Stimulated activated naive B cell treated with anti-CD40 and anti-IgM and Interleukin-4, amounts not matched to agents 10 μg/mL and 1 μg/mL and 100 μg/mL, for 72 hours (primary cell): ENCODE data around the gene IDH3B.
"Not testable (repeated sequence)": the region's sequence is repeated elsewhere in the genome, so short reads cannot be mapped to it uniquely, and the experiment has no call there.

Experiments used
- ATAC-seq, 2 donors: fragments of 150-1000 bp; cut with Tn5 transposase; replicated peaks; 2 replicates each; pipeline ENCODE4 v1.10.0; 2021; ENCODE audit warnings: moderate library complexity in 1 of 2
- DNase-seq: peaks from one replicate; pipeline ENCODE4 v3.0.0; 2021
- H3K27ac Mint-ChIP-seq: one replicate; pipeline ENCODE4 v1.8.0; 2022; ENCODE audit warnings: mild to moderate bottlenecking, mixed read lengths
- H3K27me3 Mint-ChIP-seq, 2 donors: one replicate each; pipeline ENCODE4 v1.8.0; 2022; ENCODE audit warnings: mixed read lengths in 2 of 2
- H3K36me3 Mint-ChIP-seq, 2 donors: one replicate each; pipeline ENCODE4 v1.8.0; 2022; ENCODE audit warnings: mixed read lengths in 2 of 2, mild to moderate bottlenecking in 1 of 2
- H3K4me1 Mint-ChIP-seq, 2 donors: one replicate each; pipeline ENCODE4 v1.8.0; 2022; ENCODE audit warnings: mixed read lengths in 2 of 2, mild to moderate bottlenecking in 1 of 2
- H3K4me3 Mint-ChIP-seq, 2 donors: one replicate each; pipeline ENCODE4 v1.8.0; 2022; ENCODE audit warnings: mild to moderate bottlenecking in 2 of 2, mixed read lengths in 2 of 2, moderate library complexity in 1 of 2
- H3K9me3 Mint-ChIP-seq, 2 donors: one replicate each; pipeline ENCODE4 v1.8.0; 2022; ENCODE audit warnings: mixed read lengths in 2 of 2, mild to moderate bottlenecking in 1 of 2

The IDH3B gene

DNA sequence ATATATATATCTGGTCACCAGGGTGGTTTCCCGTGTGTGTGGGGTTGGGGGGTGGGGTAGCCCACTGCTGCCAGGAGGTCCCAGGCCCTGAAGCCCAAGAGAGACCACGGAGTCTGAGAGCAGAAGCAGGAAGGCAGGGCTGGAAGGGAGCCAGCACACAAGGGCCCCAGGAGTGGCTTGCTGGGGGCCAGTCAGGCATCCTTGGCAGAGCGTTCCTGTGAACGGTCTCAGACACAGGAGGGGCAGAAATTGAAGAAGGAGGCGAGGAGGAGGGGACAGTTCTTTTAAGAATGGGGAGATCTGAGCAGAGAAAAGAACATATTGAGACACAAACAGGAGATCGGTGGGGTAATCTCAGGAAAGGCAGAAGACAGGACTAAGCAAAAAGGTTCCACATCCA, 26.7 kb upstream of the IDH3B start:
- no peak for DNase-seq
- peaks cover 11 to 20% of the 10 kb centered on the region in 2 donors for H3K4me1 Mint-ChIP-seq
- no peaks in the 10 kb centered on the region for H3K9me3 Mint-ChIP-seq
- H3K4me3 Mint-ChIP-seq = peak overlapping the region in 1 of 2 donors; percentile 88
- H3K27me3 Mint-ChIP-seq = peaks cover 61 to 67% of the 10 kb centered on the region in 2 donors
- no peak for ATAC-seq
- peaks cover 3 to 5% of the 10 kb centered on the region in 2 donors for H3K36me3 Mint-ChIP-seq
- H3K27ac Mint-ChIP-seq = no peak overlapping the region

DNA sequence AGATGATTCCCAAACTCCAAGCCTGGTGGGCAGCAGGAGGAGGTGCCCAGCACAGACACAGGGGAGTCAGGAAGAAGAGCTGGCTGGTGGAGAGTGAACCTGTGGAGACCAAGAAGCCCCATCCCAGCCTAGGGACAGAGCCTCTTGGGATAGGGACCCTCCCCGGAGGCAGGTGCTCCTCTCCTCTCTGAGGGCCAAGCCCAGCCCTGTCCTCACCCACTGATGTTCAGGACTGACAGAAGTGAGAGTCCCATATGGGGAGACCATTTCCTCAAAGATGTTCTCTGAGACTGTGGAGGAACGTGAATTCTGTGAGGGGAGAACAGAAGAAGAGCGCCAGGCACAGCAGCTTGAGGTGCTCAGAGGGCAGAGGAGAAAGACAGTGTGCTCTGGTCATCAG, 26.2 kb upstream of the IDH3B start:
- Mint-ChIP-seq H3K27ac (no peak overlapping the region), H3K27me3 (peaks cover 56 to 63% of the 10 kb centered on the region in 2 donors), H3K36me3 (peaks cover 3 to 5% of the 10 kb centered on the region in 2 donors), H3K9me3 (no peaks in the 10 kb centered on the region), H3K4me3 (no peak overlapping the region), H3K4me1 (peaks cover 11 to 20% of the 10 kb centered on the region in 2 donors)
- no peak for ATAC-seq
- no peak for DNase-seq

DNA sequence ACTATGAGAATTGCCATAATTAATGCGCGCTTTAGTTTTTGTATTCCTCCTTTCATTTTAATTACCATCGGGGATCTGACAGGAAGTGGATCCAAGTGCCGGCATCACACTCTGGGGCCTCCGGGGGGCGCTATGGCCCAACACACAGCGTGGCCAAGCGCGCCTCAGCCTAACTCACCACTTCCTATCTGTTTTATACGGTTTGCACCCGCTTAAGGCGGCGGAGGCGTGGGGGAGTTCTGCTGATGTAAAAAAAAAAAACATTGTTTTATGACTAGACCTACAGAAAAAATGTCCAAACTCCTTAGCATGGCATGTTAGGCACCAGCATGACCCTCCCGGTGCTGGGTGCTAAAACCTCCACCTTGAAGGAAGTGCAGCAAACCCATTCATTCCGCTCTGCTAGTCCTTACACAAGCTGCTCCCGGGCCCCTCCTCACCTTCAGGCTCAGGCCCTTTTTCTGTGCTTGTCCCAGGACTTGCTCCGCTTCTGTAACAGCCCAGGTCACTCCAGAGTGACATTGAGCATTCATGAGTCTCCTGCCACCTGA, 24.1 kb upstream of the IDH3B start:
- peak; percentile 27 for DNase-seq
- peak; percentile 64 to 65 for ATAC-seq
- Mint-ChIP-seq H3K9me3 (no peaks in the 10 kb centered on the region), H3K4me1 (peaks cover 11 to 20% of the 10 kb centered on the region in 2 donors), H3K27ac (no peak overlapping the region), H3K36me3 (peaks cover 3 to 5% of the 10 kb centered on the region in 2 donors), H3K27me3 (peaks cover 52 to 54% of the 10 kb centered on the region in 2 donors), H3K4me3 (no peak overlapping the region)

DNA sequence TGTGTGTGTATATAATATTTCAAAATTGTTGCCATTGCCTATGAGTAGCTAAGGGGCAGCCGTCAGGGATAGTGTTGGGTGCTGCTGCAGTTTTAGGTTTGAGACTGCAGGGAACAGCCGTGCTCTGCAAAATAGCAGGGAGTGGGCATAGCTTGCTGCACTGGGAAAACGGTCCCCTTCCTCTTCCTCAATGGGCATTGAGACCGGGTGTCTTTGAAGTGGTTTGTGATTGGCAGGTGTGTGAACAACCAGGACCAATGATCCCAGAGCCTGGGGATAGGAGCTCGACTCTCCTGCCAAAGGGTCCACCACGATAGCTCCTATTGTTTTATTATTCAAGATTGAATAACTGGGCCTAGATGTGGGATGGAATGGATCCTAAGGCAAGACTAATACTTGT, 23.5 kb upstream of the IDH3B start:
- Mint-ChIP-seq H3K27ac (no peak overlapping the region), H3K4me3 (no peak overlapping the region), H3K4me1 (peaks cover 11 to 20% of the 10 kb centered on the region in 2 donors), H3K27me3 (peaks cover 55 to 57% of the 10 kb centered on the region in 2 donors), H3K9me3 (no peaks in the 10 kb centered on the region), H3K36me3 (peaks cover 3 to 5% of the 10 kb centered on the region in 2 donors)
- DNase-seq (no peak), ATAC-seq (no peak)

DNA sequence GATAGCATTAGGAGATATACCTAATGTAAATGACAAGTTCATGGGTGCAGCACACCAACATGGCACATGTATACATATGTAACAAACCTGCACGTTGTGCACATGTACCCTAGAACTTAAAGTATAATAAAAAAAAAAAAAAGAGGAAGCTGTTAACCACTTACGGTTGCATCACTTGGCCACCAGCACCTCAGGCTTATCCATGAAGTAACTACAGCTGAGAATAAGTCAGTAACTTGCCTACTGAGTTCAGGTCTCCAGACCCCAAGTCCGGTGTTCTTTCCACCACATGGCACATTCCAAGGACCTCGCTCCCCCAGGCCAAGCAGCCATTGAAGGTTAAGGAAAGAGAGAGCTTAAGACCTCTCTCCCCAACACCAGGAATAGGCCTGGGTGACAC, 20.8 kb upstream of the IDH3B start:
- not testable (repeated sequence) for H3K27ac Mint-ChIP-seq, H3K9me3 Mint-ChIP-seq, H3K36me3 Mint-ChIP-seq, H3K4me3 Mint-ChIP-seq, DNase-seq
- ATAC-seq = peak; percentile 53 to 54
- Mint-ChIP-seq H3K27me3 (peaks cover 31 to 42% of the 10 kb centered on the region in 2 donors), H3K4me1 (peaks cover 7 to 16% of the 10 kb centered on the region in 2 donors)

DNA sequence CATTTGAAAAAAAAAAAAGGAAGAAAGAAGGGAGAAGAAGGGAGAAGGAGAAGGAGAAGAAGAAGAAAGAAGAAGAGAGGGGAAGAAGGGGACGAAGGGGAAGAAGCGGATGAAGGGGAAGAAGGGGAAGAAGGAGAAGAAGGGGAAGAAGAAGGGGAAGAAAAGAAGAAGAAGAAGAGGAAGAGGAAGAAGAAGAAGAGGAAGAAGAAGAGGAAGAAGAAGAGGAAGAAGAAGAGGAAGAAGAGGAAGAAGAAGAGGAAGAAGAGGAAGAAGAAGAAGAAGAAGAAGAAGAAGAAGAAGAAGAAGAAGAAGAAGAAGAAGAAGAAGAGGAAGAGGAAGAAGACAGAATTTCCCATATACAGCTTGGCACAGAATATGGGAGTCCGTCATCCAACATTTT, 18.0 kb upstream of the IDH3B start:
- not testable (repeated sequence) for DNase-seq, ATAC-seq, H3K4me1 Mint-ChIP-seq

DNA sequence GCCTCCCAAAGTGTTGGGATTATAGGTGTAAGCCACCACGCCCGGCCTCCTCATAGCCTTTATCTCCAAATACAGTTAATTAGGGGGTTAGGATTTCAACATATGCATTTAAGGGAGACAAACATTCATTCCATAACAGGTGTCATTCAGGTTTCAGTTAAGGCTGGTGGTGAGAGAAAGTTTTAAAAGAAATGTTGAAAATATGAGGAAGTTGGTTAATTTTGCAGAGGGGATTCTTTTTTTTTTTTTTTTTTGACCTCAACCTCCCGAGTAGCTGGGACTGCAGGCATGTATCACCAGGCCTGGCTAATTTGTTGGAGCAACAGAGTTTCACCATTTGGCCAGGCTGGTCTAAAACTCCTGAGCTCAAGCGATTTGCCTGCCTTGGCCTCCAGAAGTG, 16.0 kb upstream of the IDH3B start:
- peaks cover 2 to 4% of the 10 kb centered on the region in 2 donors for H3K4me1 Mint-ChIP-seq
- no peak overlapping the region for H3K4me3 Mint-ChIP-seq
- H3K27me3 Mint-ChIP-seq = peaks cover 24 to 25% of the 10 kb centered on the region in 2 donors
- DNase-seq (no peak), ATAC-seq (no peak)
- no peaks in the 10 kb centered on the region for H3K36me3 Mint-ChIP-seq
- peaks cover 4 to 5% of the 10 kb centered on the region in 2 donors for H3K9me3 Mint-ChIP-seq
- no peak overlapping the region for H3K27ac Mint-ChIP-seq

More for the DNA sequence above, 18.0 kb upstream of the IDH3B start:
- Mint-ChIP-seq H3K27ac (peak overlapping the region; percentile 68), H3K27me3 (peaks cover 18 to 24% of the 10 kb centered on the region in 2 donors)
- H3K9me3 Mint-ChIP-seq, H3K4me3 Mint-ChIP-seq, H3K36me3 Mint-ChIP-seq: not testable (repeated sequence)

DNA sequence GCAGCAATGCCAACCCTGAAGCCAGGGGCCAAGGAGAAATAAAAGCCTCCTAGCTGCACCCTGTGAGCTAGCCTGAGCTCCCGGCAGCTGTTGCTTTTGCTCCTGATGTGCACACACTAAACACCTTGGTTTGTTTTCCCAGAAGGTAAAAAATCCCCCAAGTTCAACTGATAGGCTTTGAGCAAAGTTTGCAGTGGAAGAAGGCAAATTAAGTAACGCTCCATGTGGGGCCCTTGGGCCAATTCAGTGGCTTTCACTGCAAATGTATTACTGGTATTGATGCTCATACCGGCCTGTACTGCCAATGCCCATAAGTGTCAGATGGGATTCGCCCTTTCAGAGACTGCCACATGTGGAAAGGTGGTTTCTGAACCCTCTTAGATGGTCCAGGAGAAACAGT, 9.4 kb upstream of the IDH3B start:
- no peak for ATAC-seq
- Mint-ChIP-seq H3K4me3 (no peak overlapping the region), H3K9me3 (no peaks in the 10 kb centered on the region), H3K27me3 (peaks cover 22 to 32% of the 10 kb centered on the region in 2 donors), H3K36me3 (peaks cover 0 to 2% of the 10 kb centered on the region in 2 donors), H3K4me1 (no peaks in the 10 kb centered on the region), H3K27ac (no peak overlapping the region)
- no peak for DNase-seq

DNA sequence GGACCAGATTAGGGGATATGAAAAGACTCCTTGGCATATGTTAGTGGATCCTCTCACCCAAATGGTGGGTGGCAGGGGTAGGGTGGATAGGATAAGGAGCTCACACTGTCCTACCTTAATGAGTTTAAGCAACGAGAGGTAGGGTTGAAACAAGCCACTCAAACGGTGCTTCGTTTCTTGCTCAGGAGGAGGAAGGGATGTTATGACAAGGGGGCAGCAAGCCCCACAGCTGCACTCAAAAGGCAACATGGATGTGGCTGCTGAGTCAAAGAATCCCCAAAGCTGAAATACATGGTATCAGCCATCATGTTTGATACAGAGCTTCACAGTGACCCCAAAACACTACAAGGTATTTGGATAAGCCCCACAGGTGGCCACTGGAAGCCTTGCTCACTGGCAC, 8.4 kb upstream of the IDH3B start:
- peaks cover 22 to 37% of the 10 kb centered on the region in 2 donors for H3K27me3 Mint-ChIP-seq
- H3K27ac Mint-ChIP-seq = no peak overlapping the region
- H3K4me3 Mint-ChIP-seq = no peak overlapping the region
- DNase-seq = no peak
- H3K9me3 Mint-ChIP-seq = no peaks in the 10 kb centered on the region
- ATAC-seq = no peak
- H3K4me1 Mint-ChIP-seq = no peaks in the 10 kb centered on the region
- H3K36me3 Mint-ChIP-seq = peaks cover 0 to 2% of the 10 kb centered on the region in 2 donors

DNA sequence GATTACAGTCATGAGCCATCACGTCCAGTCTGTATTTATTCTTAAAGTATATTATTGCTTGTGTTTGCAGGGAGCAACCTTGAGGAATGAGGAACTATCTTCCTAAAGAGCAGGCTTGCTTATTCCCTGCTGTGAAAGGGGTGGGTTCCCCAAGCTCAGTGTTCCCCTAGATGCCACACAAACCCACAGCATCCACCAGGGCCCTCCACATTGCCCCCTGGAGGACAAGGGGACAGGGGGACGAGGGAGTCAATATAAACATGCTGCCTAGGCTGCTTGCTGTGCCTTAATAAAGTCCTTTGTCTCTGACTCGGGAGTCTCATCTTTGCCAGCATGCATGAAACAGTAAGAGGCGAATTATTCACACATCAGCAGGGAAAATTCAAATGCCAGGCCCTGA, 8.0 kb upstream of the IDH3B start:
- ATAC-seq = no peak
- DNase-seq = no peak
- Mint-ChIP-seq H3K36me3 (peaks cover 0 to 2% of the 10 kb centered on the region in 2 donors), H3K4me1 (no peaks in the 10 kb centered on the region), H3K9me3 (no peaks in the 10 kb centered on the region), H3K4me3 (no peak overlapping the region), H3K27ac (no peak overlapping the region), H3K27me3 (peaks cover 19 to 35% of the 10 kb centered on the region in 2 donors)

DNA sequence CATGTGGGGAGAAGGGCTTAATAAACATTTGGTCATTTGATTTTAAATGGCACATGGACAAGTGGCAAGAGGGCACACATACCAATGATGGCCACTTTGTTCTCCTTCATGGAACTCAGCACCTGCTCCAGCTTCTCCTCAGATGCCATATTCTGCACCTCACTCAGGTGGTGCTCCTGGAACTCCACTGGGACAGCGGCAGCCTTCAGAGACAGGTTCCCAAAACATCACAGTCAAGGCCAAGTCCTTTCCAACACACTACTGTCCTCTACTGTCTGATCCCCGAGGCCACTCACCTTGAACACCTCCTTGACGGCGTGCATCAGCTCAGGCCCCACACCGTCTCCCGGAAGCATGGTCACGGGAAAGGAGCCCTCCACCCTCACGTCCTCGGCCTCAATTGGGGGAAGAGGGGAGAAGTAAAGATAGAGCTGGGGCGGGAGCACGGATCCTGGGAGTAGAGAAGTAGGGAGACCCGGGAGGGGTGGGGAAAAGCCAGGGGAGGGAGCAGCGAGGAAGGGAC, 591 bp downstream of the IDH3B start:
- H3K9me3 Mint-ChIP-seq = no peaks in the 10 kb centered on the region
- ATAC-seq (no peak), DNase-seq (no peak)
- H3K36me3 Mint-ChIP-seq = peaks cover 29 to 31% of the 10 kb centered on the region in 2 donors
- peaks cover 14 to 26% of the 10 kb centered on the region in 2 donors for H3K4me1 Mint-ChIP-seq
- H3K27ac Mint-ChIP-seq = peak overlapping the region; percentile 96
- H3K27me3 Mint-ChIP-seq = peaks cover 4 to 10% of the 10 kb centered on the region in 2 donors
- H3K4me3 Mint-ChIP-seq = peak overlapping the region; percentile 85

DNA sequence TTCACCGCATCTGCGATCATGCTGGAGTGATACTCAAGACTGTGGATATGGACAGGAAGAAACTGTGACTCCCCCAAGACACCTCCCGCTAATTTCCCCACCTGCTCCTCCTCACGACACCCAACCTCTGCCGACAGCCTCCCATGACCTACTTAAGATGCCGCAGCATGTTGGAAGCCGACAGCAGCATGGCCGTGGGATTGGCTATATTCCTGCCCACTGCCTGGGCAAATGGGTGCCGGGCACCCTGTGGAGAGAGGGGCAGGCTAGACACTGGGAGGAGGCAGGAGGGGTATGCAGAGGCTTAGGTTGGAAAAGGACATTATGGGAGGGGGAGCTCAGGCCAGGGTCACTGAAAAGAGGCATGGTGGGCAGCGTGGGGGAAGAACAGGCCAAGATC, 4.5 kb downstream of the IDH3B start:
- H3K4me3 Mint-ChIP-seq = no peak overlapping the region
- H3K27me3 Mint-ChIP-seq = no peaks in the 10 kb centered on the region
- H3K9me3 Mint-ChIP-seq = no peaks in the 10 kb centered on the region
- DNase-seq (no peak), ATAC-seq (no peak)
- peaks cover 61 to 68% of the 10 kb centered on the region in 2 donors for H3K36me3 Mint-ChIP-seq
- no peak overlapping the region for H3K27ac Mint-ChIP-seq
- H3K4me1 Mint-ChIP-seq = peaks cover 29 to 53% of the 10 kb centered on the region in 2 donors

DNA sequence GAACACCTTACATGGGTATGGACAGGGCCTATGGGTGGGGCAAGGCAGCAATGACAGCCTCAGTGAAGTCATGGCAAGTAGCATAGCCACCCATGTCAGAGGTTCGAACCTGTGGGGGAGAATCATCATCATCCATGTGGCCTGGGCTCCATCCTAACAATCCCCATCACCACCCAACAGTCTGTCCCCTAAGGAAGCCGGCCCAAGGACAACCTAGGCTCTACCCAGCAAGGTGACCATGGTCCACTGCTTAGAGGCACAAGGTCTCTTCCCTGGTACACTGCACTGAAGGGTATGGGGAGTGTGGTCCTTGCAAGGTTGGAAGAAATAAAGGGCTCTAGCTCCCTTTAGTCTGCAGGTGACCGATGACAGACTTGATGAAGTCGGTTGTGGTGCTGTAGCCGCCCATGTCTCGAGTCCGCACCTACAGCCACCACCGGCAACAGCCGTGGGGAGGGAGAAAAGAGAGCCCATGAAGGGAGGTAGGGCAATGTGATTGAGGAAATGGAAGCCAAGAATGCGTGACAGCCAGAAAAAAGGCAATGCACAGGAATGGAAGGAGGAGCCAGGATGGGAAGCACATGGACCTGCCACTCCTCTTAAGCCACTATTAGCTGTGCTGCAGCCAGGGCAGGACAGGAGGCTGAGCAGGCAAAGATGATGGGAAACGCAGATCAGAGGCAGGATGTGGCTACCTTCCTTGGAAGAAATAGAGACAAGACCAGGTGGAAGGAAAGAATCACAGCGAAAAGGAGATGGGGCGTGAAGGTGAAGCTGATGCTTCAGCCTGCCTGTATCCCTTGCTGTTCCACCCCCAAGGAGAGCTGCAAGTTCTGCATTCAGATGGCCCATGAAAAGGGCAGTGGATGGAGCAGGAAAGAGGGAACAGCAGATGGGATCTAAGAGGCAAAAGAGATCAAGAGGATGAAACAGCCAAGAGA, 5.3 kb downstream of the IDH3B start:
- Mint-ChIP-seq H3K9me3 (no peaks in the 10 kb centered on the region), H3K27me3 (no peaks in the 10 kb centered on the region), H3K27ac (peak overlapping the region; percentile 7), H3K4me1 (peaks cover 35 to 62% of the 10 kb centered on the region in 2 donors), H3K36me3 (peaks cover 66 to 76% of the 10 kb centered on the region in 2 donors), H3K4me3 (peak overlapping the region in 1 of 2 donors; percentile 43)
- DNase-seq = no peak
- ATAC-seq = peak; percentile 36 to 37

DNA sequence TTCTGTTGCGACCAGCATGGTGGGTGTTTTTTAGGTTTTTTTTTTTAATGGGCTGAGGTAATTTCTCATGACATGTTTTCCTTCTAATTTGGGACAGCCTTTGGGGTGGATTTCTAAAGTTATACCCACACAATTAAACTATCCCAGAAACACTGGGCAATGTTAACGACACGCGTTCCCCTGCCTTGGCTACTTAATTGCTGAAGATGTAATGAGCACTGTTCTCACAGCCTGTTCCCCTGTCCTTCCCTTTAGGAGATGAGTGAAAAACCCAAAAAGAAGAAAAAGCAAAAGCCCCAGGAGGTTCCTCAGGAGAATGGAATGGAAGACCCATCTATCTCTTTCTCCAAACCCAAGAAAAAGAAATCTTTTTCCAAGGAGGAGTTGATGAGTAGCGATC, 6.3 kb downstream of the IDH3B start:
- ATAC-seq = no peak
- no peak for DNase-seq
- H3K4me3 Mint-ChIP-seq = no peak overlapping the region
- no peaks in the 10 kb centered on the region for H3K9me3 Mint-ChIP-seq
- H3K27ac Mint-ChIP-seq = peak overlapping the region; percentile 40
- peaks cover 31 to 55% of the 10 kb centered on the region in 2 donors for H3K4me1 Mint-ChIP-seq
- peaks cover 69 to 85% of the 10 kb centered on the region in 2 donors for H3K36me3 Mint-ChIP-seq
- no peaks in the 10 kb centered on the region for H3K27me3 Mint-ChIP-seq
